ENCODE results near the gene PGA5. TPM values are rescaled to one million over a fixed set of nuclear protein-coding genes. Genes with fewer than 3 reads are reported as not detected.
"Not testable (repeated sequence)": the region's sequence is repeated elsewhere in the genome, so short reads cannot be mapped to it uniquely, and the experiment has no call there.

Gene PGA5
- not detected for total RNA-seq (2021; fragmentation: NEBNext Ultra II Directional; extraction: Animal tissue kit (Norgen Biotek cat#: 25700))
- long read RNA-seq: 0 reads

GRCh38 chr11:61240875-61241274 lies at the start of gene PGA5:
Gene PGA5, plus strand, starts transcription at chr11:61241175. Its CDS starts 52 bp downstream, at chr11:61241227.
- H3K27me3 Mint-ChIP-seq (ENCODE audit: insufficient read depth); H3K36me3 Mint-ChIP-seq (ENCODE audit: low read depth): not testable (repeated sequence)

GRCh38 chr11:61193596-61193995 lies 47.4 kb upstream of the PGA5 start:
- Mint-ChIP-seq H3K27me3 (ENCODE audit: insufficient read depth) (peaks cover 47% of the 10 kb centered on the region), H3K27ac (no peak overlapping the region)

More at GRCh38 chr11:61240875-61241274, at the start of gene PGA5:
- not testable (repeated sequence) for H3K9me3 Mint-ChIP-seq; DNase-seq; H3K27ac Mint-ChIP-seq; H3K4me1 Mint-ChIP-seq (ENCODE audit: low read depth); H3K4me3 Mint-ChIP-seq

GRCh38 chr11:61194169-61194671 lies 46.8 kb upstream of the PGA5 start:
- no peaks in the 10 kb centered on the region for H3K4me1 Mint-ChIP-seq (ENCODE audit: low read depth)
- peaks cover 5% of the 10 kb centered on the region; the same call in 1 of the 2 replicates for H3K36me3 Mint-ChIP-seq (ENCODE audit: low read depth)
- no peak overlapping the region for H3K27ac Mint-ChIP-seq
- no peak for DNase-seq
- H3K9me3 Mint-ChIP-seq: peaks cover 13% of the 10 kb centered on the region
- H3K4me3 Mint-ChIP-seq: no peak overlapping the region
- H3K27me3 Mint-ChIP-seq (ENCODE audit: insufficient read depth): peaks cover 53% of the 10 kb centered on the region
- no peak for TF ChIP-seq CTCF (IDR thresholded peaks at IDR 0.05)

More at GRCh38 chr11:61193596-61193995, 47.4 kb upstream of the PGA5 start:
- peaks cover 8% of the 10 kb centered on the region; the same call in 1 of the 2 replicates for H3K9me3 Mint-ChIP-seq
- H3K4me1 Mint-ChIP-seq (ENCODE audit: low read depth): no peaks in the 10 kb centered on the region
- H3K36me3 Mint-ChIP-seq (ENCODE audit: low read depth): no peaks in the 10 kb centered on the region
- TF ChIP-seq CTCF (IDR thresholded peaks at IDR 0.05): no peak
- DNase-seq: no peak
- no peak overlapping the region for H3K4me3 Mint-ChIP-seq

- no peak overlapping the region for H3K4me3 Mint-ChIP-seq
- no peak for DNase-seq
- TF ChIP-seq CTCF (IDR thresholded peaks at IDR 0.05): no peak
These were observed 45.8 kb upstream of the PGA5 start for GRCh38 chr11:61194981-61195695.

GRCh38 chr11:61195719-61196118 lies 45.3 kb upstream of the PGA5 start:
- TF ChIP-seq CTCF (IDR thresholded peaks at IDR 0.05): no peak
- DNase-seq: no peak
- H3K4me1 Mint-ChIP-seq (ENCODE audit: low read depth): no peaks in the 10 kb centered on the region
- no peak overlapping the region for H3K27ac Mint-ChIP-seq
- H3K4me3 Mint-ChIP-seq: no peak overlapping the region
- H3K9me3 Mint-ChIP-seq: peaks cover 16% of the 10 kb centered on the region
- H3K36me3 Mint-ChIP-seq (ENCODE audit: low read depth): peaks cover 5% of the 10 kb centered on the region; the same call in 1 of the 2 replicates
- peaks cover 60% of the 10 kb centered on the region for H3K27me3 Mint-ChIP-seq (ENCODE audit: insufficient read depth)

More at GRCh38 chr11:61194981-61195695, 45.8 kb upstream of the PGA5 start:
- H3K27me3 Mint-ChIP-seq (ENCODE audit: insufficient read depth): peaks cover 59% of the 10 kb centered on the region
- H3K27ac Mint-ChIP-seq: no peak overlapping the region
- no peaks in the 10 kb centered on the region for H3K4me1 Mint-ChIP-seq (ENCODE audit: low read depth)
- H3K36me3 Mint-ChIP-seq (ENCODE audit: low read depth): peaks cover 5% of the 10 kb centered on the region; the same call in 1 of the 2 replicates
- H3K9me3 Mint-ChIP-seq: peaks cover 16% of the 10 kb centered on the region

- Mint-ChIP-seq H3K9me3 (peaks cover 14% of the 10 kb centered on the region), H3K27me3 (ENCODE audit: insufficient read depth) (peaks cover 63% of the 10 kb centered on the region), H3K4me3 (no peak overlapping the region), H3K36me3 (ENCODE audit: low read depth) (peaks cover 5% of the 10 kb centered on the region; the same call in 1 of the 2 replicates), H3K4me1 (ENCODE audit: low read depth) (no peaks in the 10 kb centered on the region), H3K27ac (no peak overlapping the region)
- TF ChIP-seq CTCF (IDR thresholded peaks at IDR 0.05): no peak
- no peak for DNase-seq
These were observed 42.6 kb upstream of the PGA5 start for GRCh38 chr11:61198361-61198760.

All from HFFc6 (cell line).